Fibroblast of skin of right biceps (primary cell): ENCODE data around the gene COL9A3.

Source experiments
- DNase-seq: peaks from one replicate; pipeline ENCODE4 v3.0.0-alpha.2; 2013

COL9A3 gene

GRCh38 chr20:62778601-62779416 lies 38.0 kb upstream of the COL9A3 start:
- DNase-seq = no peak

GRCh38 chr20:62779417-62779685 lies 37.5 kb upstream of the COL9A3 start:
- DNase-seq = no peak

GRCh38 chr20:62780204-62780603 lies 36.6 kb upstream of the COL9A3 start:
- DNase-seq = no peak

GRCh38 chr20:62780696-62781095 lies 36.2 kb upstream of the COL9A3 start:
- DNase-seq = no peak

GRCh38 chr20:62782149-62782892 lies 34.5 kb upstream of the COL9A3 start:
- no peak for DNase-seq

- DNase-seq = no peak
Observed at GRCh38 chr20:62782893-62783278, 34.0 kb upstream of the COL9A3 start.

- no peak for DNase-seq
Observed at GRCh38 chr20:62784497-62784896, 32.4 kb upstream of the COL9A3 start.

GRCh38 chr20:62785393-62785792 lies 31.5 kb upstream of the COL9A3 start:
- DNase-seq = no peak

GRCh38 chr20:62786157-62786556 lies 30.7 kb upstream of the COL9A3 start:
- DNase-seq = no peak

GRCh38 chr20:62787321-62787720 lies 29.5 kb upstream of the COL9A3 start:
- no peak for DNase-seq

GRCh38 chr20:62787866-62788265 lies 29.0 kb upstream of the COL9A3 start:
- DNase-seq = no peak

GRCh38 chr20:62788607-62789006 lies 28.2 kb upstream of the COL9A3 start:
- DNase-seq = no peak

- DNase-seq = no peak
Observed at GRCh38 chr20:62790075-62790474, 26.8 kb upstream of the COL9A3 start.

- DNase-seq = peak; percentile 89
Observed at GRCh38 chr20:62791301-62792181, 25.3 kb upstream of the COL9A3 start.

GRCh38 chr20:62792182-62792939 lies 24.5 kb upstream of the COL9A3 start:
- peak; percentile 66 for DNase-seq

- no peak for DNase-seq
Observed at GRCh38 chr20:62792940-62793756, 23.7 kb upstream of the COL9A3 start.

- no peak for DNase-seq
Observed at GRCh38 chr20:62793757-62794006, 23.2 kb upstream of the COL9A3 start.

GRCh38 chr20:62794007-62794724 lies 22.7 kb upstream of the COL9A3 start:
- peak; percentile 95 for DNase-seq

- peak; percentile 49 for DNase-seq
Observed at GRCh38 chr20:62795023-62795761, 21.7 kb upstream of the COL9A3 start.

GRCh38 chr20:62796699-62797491 lies 20.0 kb upstream of the COL9A3 start:
- DNase-seq = no peak
